Astrocyte of the hippocampus (primary cell): ENCODE data around the gene ZBTB37.
"Not testable (repeated sequence)": the region's sequence is repeated elsewhere in the genome, so short reads cannot be mapped to it uniquely, and the experiment has no call there.

Source experiments
- DNase-seq: peaks from one replicate; pipeline ENCODE4 v3.0.0; 2011; ENCODE audit warnings: low read depth, low spot score

The ZBTB37 gene

GRCh38 chr1:173865468-173866164 is 2.6 kb upstream of the ZBTB37 start:
- no peak for DNase-seq

- DNase-seq: no peak
Observed at GRCh38 chr1:173866413-173867115, 1.6 kb upstream of the ZBTB37 start.

- DNase-seq: no peak
Observed at GRCh38 chr1:173867141-173867752, 933 bp upstream of the ZBTB37 start.

GRCh38 chr1:173867753-173868265 is 371 bp upstream of the ZBTB37 start, which contains the start of gene GAS5:
Gene GAS5 (minus strand): TSS chr1:173867989.
- peak; percentile 100 for DNase-seq

- DNase-seq: no peak
Observed at GRCh38 chr1:173869021-173869359, 810 bp downstream of the ZBTB37 start.

GRCh38 chr1:173870252-173871075 is 2.3 kb downstream of the ZBTB37 start:
- DNase-seq: no peak

- DNase-seq: no peak
Observed at GRCh38 chr1:173871091-173871490, 2.9 kb downstream of the ZBTB37 start.

GRCh38 chr1:173871500-173871899 is 3.3 kb downstream of the ZBTB37 start:
- no peak for DNase-seq

- no peak for DNase-seq
Observed at GRCh38 chr1:173876732-173877131, 8.6 kb downstream of the ZBTB37 start.

GRCh38 chr1:173878251-173878650 is 10.1 kb downstream of the ZBTB37 start:
- DNase-seq: no peak

- DNase-seq: not testable (repeated sequence)
Observed at GRCh38 chr1:173881117-173881516, 12.9 kb downstream of the ZBTB37 start.

- no peak for DNase-seq
Observed at GRCh38 chr1:173884701-173885100, 16.5 kb downstream of the ZBTB37 start.

GRCh38 chr1:173886746-173887611 is 18.8 kb downstream of the ZBTB37 start:
- no peak for DNase-seq

GRCh38 chr1:173887627-173888026 is 19.4 kb downstream of the ZBTB37 start:
- no peak for DNase-seq

GRCh38 chr1:173888749-173889148 is 20.6 kb downstream of the ZBTB37 start:
- no peak for DNase-seq

GRCh38 chr1:173889885-173890284 is 21.7 kb downstream of the ZBTB37 start:
- no peak for DNase-seq

- no peak for DNase-seq
Observed at GRCh38 chr1:173893611-173894010, 25.4 kb downstream of the ZBTB37 start.

- no peak for DNase-seq
Observed at GRCh38 chr1:173894189-173894588, 26.0 kb downstream of the ZBTB37 start.

GRCh38 chr1:173900427-173900826 is 32.2 kb downstream of the ZBTB37 start:
- DNase-seq: no peak

- no peak for DNase-seq
Observed at GRCh38 chr1:173900992-173901391, 32.8 kb downstream of the ZBTB37 start.
